GM21576 (cell line): ENCODE results near the gene CREBZF.
"Not testable (repeated sequence)": the region's sequence is repeated elsewhere in the genome, so short reads cannot be mapped to it uniquely, and the experiment has no call there.

Experiments used
- ATAC-seq: cut with Tn5 transposase; IDR thresholded peaks from one replicate; pipeline ENCODE4 v1.9.1; 2021; ENCODE audit warnings: mild to moderate bottlenecking, moderate library complexity; ENCODE audit not compliant: unreplicated experiment

The CREBZF gene

GRCh38 chr11:85627332-85627997 lies 37.5 kb downstream of the CREBZF start, which contains the start of gene DLG2:
Gene DLG2 (minus strand): TSS chr11:85627344.
- ATAC-seq = no peak

GRCh38 chr11:85626496-85626895 lies 38.4 kb downstream of the CREBZF start:
- no peak for ATAC-seq

- ATAC-seq = no peak
Measured at GRCh38 chr11:85620256-85620655, 44.7 kb downstream of the CREBZF start.

GRCh38 chr11:85619499-85619898 lies 45.4 kb downstream of the CREBZF start:
- no peak for ATAC-seq

- ATAC-seq = not testable (repeated sequence)
Measured at GRCh38 chr11:85611643-85612042, 53.3 kb downstream of the CREBZF start.
